Liver (tissue), 3 donors: ENCODE results near the gene TSGA10.
A peak's percentile ranks its signal among the peaks of the same experiment; 100 is the strongest.

Source experiments
- EGR1 ChIP-seq, 2 donors: IDR thresholded peaks; 2 replicates each; pipeline ENCODE4 v1.6.1; 2016 to 2018; ENCODE audit warnings: antibody characterized with exemption in 2 of 2, low read depth in 2 of 2
- FOXA1 ChIP-seq: IDR thresholded peaks from 2 replicates; pipeline ENCODE4 v1.6.1; 2016; ENCODE audit warnings: antibody characterized with exemption
- GABPA ChIP-seq, 2 donors: IDR thresholded peaks in 1 of 2; conservative IDR thresholded peaks in 1 of 2; 2 replicates each; pipeline ENCODE4 v1.6.1; 2016; ENCODE audit warnings: antibody characterized with exemption in 2 of 2, mild to moderate bottlenecking in 1 of 2, moderate library complexity in 1 of 2
- HNF4A ChIP-seq, 2 donors: conservative IDR thresholded peaks; 2 replicates each; pipeline ENCODE4 v1.6.1; 2016; ENCODE audit warnings: antibody characterized with exemption in 2 of 2, mild to moderate bottlenecking in 2 of 2
- MAX ChIP-seq: IDR thresholded peaks from 2 replicates; pipeline ENCODE4 v1.6.1; 2016; ENCODE audit warnings: antibody characterized with exemption
- RAD21 ChIP-seq, 2 donors: IDR thresholded peaks; 2 replicates each; pipeline ENCODE4 v1.6.1; 2016; ENCODE audit warnings: antibody characterized with exemption in 2 of 2, mild to moderate bottlenecking in 2 of 2
- SP1 ChIP-seq: IDR thresholded peaks from 2 replicates; pipeline ENCODE4 v1.6.1; 2018; ENCODE audit warnings: antibody characterized with exemption, mild to moderate bottlenecking
- TAF1 ChIP-seq: conservative IDR thresholded peaks from 2 replicates; pipeline ENCODE4 v1.6.1; 2016; ENCODE audit warnings: antibody characterized with exemption, mild to moderate bottlenecking
- YY1 ChIP-seq: IDR thresholded peaks from 2 replicates; pipeline ENCODE4 v1.6.1; 2016; ENCODE audit warnings: antibody characterized with exemption, mild to moderate bottlenecking
- TF ChIP-seq, protein P1 (sequence below): fragments of 150-350 bp; IDR thresholded peaks from 2 replicates; pipeline ENCODE4 v1.5.1; 2017; ENCODE audit warnings: improper control_type of control experiment, low read depth, low read length; ENCODE audit not compliant: missing input control
- TF ChIP-seq, protein P2 (sequence below): IDR thresholded peaks from 2 replicates; pipeline ENCODE4 v1.6.1; 2016; ENCODE audit warnings: antibody characterized with exemption, mild to moderate bottlenecking
- TF ChIP-seq, protein P3 (sequence below): IDR thresholded peaks from 2 replicates; pipeline ENCODE4 v1.6.1; 2016; ENCODE audit warnings: antibody characterized with exemption
- TF ChIP-seq, protein P4 (sequence below): IDR thresholded peaks from 2 replicates; pipeline ENCODE4 v1.6.1; 2016; ENCODE audit warnings: antibody characterized with exemption
- donor health status: healthy.
- donor health status: healthy.

DNA sequence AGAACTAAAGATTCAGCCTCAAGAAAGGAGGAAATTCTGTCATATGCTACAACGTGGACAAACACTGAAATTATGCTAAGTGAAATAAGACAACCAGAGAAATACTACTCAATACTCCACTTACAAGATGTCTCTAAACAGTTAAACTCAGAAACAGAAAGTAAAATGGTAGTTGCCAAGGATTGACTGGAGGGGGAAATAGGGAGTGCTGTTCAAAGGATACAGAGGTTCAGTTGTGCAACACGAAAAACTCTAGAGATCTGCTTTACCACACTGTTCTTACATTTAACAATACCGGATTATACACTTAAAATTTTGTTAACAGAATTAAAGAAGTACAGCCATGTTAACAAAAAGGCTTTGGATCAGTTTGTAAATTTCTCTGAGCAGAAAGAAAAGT lies 53.0 kb downstream of the TSGA10 start:
- TF ChIP-seq FOXA1: no peak
- TF ChIP-seq, protein P1, sequence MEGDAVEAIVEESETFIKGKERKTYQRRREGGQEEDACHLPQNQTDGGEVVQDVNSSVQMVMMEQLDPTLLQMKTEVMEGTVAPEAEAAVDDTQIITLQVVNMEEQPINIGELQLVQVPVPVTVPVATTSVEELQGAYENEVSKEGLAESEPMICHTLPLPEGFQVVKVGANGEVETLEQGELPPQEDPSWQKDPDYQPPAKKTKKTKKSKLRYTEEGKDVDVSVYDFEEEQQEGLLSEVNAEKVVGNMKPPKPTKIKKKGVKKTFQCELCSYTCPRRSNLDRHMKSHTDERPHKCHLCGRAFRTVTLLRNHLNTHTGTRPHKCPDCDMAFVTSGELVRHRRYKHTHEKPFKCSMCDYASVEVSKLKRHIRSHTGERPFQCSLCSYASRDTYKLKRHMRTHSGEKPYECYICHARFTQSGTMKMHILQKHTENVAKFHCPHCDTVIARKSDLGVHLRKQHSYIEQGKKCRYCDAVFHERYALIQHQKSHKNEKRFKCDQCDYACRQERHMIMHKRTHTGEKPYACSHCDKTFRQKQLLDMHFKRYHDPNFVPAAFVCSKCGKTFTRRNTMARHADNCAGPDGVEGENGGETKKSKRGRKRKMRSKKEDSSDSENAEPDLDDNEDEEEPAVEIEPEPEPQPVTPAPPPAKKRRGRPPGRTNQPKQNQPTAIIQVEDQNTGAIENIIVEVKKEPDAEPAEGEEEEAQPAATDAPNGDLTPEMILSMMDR: peak; percentile 20
- no peak for TF ChIP-seq SP1
- peak in 1 of 2 donors; percentile 22 for TF ChIP-seq GABPA (IDR thresholded peaks at IDR 0.05 in 1 of 2, conservative IDR thresholded peaks at IDR 0.05 in 1 of 2)
- TF ChIP-seq RAD21 (IDR thresholded peaks at IDR 0.05): peak; percentile 38 to 40
- TF ChIP-seq, protein P2, sequence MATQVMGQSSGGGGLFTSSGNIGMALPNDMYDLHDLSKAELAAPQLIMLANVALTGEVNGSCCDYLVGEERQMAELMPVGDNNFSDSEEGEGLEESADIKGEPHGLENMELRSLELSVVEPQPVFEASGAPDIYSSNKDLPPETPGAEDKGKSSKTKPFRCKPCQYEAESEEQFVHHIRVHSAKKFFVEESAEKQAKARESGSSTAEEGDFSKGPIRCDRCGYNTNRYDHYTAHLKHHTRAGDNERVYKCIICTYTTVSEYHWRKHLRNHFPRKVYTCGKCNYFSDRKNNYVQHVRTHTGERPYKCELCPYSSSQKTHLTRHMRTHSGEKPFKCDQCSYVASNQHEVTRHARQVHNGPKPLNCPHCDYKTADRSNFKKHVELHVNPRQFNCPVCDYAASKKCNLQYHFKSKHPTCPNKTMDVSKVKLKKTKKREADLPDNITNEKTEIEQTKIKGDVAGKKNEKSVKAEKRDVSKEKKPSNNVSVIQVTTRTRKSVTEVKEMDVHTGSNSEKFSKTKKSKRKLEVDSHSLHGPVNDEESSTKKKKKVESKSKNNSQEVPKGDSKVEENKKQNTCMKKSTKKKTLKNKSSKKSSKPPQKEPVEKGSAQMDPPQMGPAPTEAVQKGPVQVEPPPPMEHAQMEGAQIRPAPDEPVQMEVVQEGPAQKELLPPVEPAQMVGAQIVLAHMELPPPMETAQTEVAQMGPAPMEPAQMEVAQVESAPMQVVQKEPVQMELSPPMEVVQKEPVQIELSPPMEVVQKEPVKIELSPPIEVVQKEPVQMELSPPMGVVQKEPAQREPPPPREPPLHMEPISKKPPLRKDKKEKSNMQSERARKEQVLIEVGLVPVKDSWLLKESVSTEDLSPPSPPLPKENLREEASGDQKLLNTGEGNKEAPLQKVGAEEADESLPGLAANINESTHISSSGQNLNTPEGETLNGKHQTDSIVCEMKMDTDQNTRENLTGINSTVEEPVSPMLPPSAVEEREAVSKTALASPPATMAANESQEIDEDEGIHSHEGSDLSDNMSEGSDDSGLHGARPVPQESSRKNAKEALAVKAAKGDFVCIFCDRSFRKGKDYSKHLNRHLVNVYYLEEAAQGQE: no peak
- TF ChIP-seq MAX: no peak
- peak; percentile 44 for TF ChIP-seq YY1
- TF ChIP-seq TAF1: no peak
- TF ChIP-seq, protein P3, sequence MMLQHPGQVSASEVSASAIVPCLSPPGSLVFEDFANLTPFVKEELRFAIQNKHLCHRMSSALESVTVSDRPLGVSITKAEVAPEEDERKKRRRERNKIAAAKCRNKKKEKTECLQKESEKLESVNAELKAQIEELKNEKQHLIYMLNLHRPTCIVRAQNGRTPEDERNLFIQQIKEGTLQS: no peak
- TF ChIP-seq EGR1 (IDR thresholded peaks at IDR 0.05; ENCODE audit: low read depth in 2 of 2): no peak
- TF ChIP-seq, protein P4, sequence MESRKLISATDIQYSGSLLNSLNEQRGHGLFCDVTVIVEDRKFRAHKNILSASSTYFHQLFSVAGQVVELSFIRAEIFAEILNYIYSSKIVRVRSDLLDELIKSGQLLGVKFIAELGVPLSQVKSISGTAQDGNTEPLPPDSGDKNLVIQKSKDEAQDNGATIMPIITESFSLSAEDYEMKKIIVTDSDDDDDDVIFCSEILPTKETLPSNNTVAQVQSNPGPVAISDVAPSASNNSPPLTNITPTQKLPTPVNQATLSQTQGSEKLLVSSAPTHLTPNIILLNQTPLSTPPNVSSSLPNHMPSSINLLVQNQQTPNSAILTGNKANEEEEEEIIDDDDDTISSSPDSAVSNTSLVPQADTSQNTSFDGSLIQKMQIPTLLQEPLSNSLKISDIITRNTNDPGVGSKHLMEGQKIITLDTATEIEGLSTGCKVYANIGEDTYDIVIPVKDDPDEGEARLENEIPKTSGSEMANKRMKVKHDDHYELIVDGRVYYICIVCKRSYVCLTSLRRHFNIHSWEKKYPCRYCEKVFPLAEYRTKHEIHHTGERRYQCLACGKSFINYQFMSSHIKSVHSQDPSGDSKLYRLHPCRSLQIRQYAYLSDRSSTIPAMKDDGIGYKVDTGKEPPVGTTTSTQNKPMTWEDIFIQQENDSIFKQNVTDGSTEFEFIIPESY: no peak
- peak; percentile 50 to 55 for TF ChIP-seq HNF4A (conservative IDR thresholded peaks at IDR 0.05)
